Body of pancreas (tissue), 4 donors: ENCODE measurements around the gene SLC25A1.

Experiments
- CTCF ChIP-seq, 7 experiments: fragments of 450-650 bp in 4 of 7; fragments of 200-600 bp in 3 of 7; sonication (generic) in 3 of 7; IDR thresholded peaks; one replicate each; pipeline ENCODE4 v1.5.1; 2016 to 2019; ENCODE audit warnings: antibody characterized with exemption in 7 of 7
- POLR2A ChIP-seq, 3 donors: fragments of 450-650 bp; IDR thresholded peaks; one replicate each; pipeline ENCODE4 v1.6.1; 2016; ENCODE audit warnings: antibody characterized with exemption in 3 of 3, mild to moderate bottlenecking in 2 of 3

- no peak for TF ChIP-seq CTCF (IDR thresholded peaks at IDR 0.05)
- TF ChIP-seq POLR2A (IDR thresholded peaks at IDR 0.05): no peak
Measured at GRCh38 chr22:19149047-19149883, 29.3 kb downstream of the SLC25A1 start.
